GM19467 (cell line): Measurements from ENCODE around the gene NCAN.
"Not testable (repeated sequence)": the region's sequence is repeated elsewhere in the genome, so short reads cannot be mapped to it uniquely, and the experiment has no call there.

Experiments
- ATAC-seq: cut with Tn5 transposase; IDR thresholded peaks from one replicate; pipeline ENCODE4 v1.9.1; 2021; ENCODE audit warnings: mild to moderate bottlenecking, moderate library complexity; ENCODE audit not compliant: unreplicated experiment

The NCAN gene

GRCh38 chr19:19223636-19224035, 11.9 kb downstream of the NCAN start:
- ATAC-seq, result no peak

- no peak for ATAC-seq
Measured at GRCh38 chr19:19224150-19224851, 12.5 kb downstream of the NCAN start.

GRCh38 chr19:19224852-19225494, 13.2 kb downstream of the NCAN start:
- ATAC-seq, result no peak

- no peak for ATAC-seq
Measured at GRCh38 chr19:19226204-19226603, 14.4 kb downstream of the NCAN start.

GRCh38 chr19:19226663-19227062, 14.9 kb downstream of the NCAN start:
- ATAC-seq, result no peak

GRCh38 chr19:19227217-19227616, 15.5 kb downstream of the NCAN start:
- ATAC-seq, result no peak

GRCh38 chr19:19229701-19230100, 17.9 kb downstream of the NCAN start:
- ATAC-seq, result no peak

GRCh38 chr19:19230999-19231398, 19.2 kb downstream of the NCAN start:
- no peak for ATAC-seq

GRCh38 chr19:19232261-19232721, 20.5 kb downstream of the NCAN start:
- ATAC-seq, result no peak

GRCh38 chr19:19234220-19234816, 22.6 kb downstream of the NCAN start:
- ATAC-seq, result no peak

GRCh38 chr19:19236173-19236572, 24.4 kb downstream of the NCAN start:
- no peak for ATAC-seq

- ATAC-seq, result no peak
Measured at GRCh38 chr19:19238126-19238894, 26.6 kb downstream of the NCAN start.

GRCh38 chr19:19239675-19240074, 27.9 kb downstream of the NCAN start:
- ATAC-seq, result no peak

- no peak for ATAC-seq
Measured at GRCh38 chr19:19240476-19240875, 28.7 kb downstream of the NCAN start.

- ATAC-seq, result no peak
Measured at GRCh38 chr19:19250196-19250801, 38.5 kb downstream of the NCAN start.

GRCh38 chr19:19253409-19253808, 41.7 kb downstream of the NCAN start:
- not testable (repeated sequence) for ATAC-seq

- no peak for ATAC-seq
Measured at GRCh38 chr19:19256072-19256969, 44.6 kb downstream of the NCAN start.

- ATAC-seq, result no peak
Measured at GRCh38 chr19:19257137-19257536, 45.4 kb downstream of the NCAN start.

- no peak for ATAC-seq
Measured at GRCh38 chr19:19257836-19258588, 46.3 kb downstream of the NCAN start.
